OCI-LY3 (cell line): ENCODE results near the gene MED9.

Experiments used
- H2AFZ ChIP-seq: fragments of 200-600, 300-600 bp; shearing (Covaris generic); 2 replicates; pipeline ENCODE4 v1.6.0; 2014; ENCODE audit warnings: antibody characterized with exemption, low read depth, low read length
- H3K27ac ChIP-seq: fragments of 200-600, 300-600 bp; sonication (generic); 2 replicates; pipeline ENCODE4 v1.5.1; 2014; ENCODE audit warnings: mild to moderate bottlenecking, low read length, moderate library complexity, mixed read lengths
- H3K27me3 ChIP-seq: fragments of 200-600, 300-600 bp; sonication (generic); 2 replicates; pipeline ENCODE4 v1.6.1; 2014; ENCODE audit warnings: low read depth, low read length, mixed read lengths
- H3K36me3 ChIP-seq: fragments of 200-600, 300-600 bp; sonication (generic); replicated peaks from 2 replicates; pipeline ENCODE3; 2014; ENCODE audit warnings: low read depth, low read length, mixed read lengths
- H3K4me1 ChIP-seq: fragments of 300-600, 200-600 bp; sonication (generic); 2 replicates; pipeline ENCODE4 v1.6.1; 2014; ENCODE audit warnings: low read length, mixed read lengths
- H3K4me2 ChIP-seq: fragments of 200-600, 300-600 bp; sonication (generic); 2 replicates; pipeline ENCODE4 v1.6.1; 2014; ENCODE audit warnings: low read length, mixed read lengths
- H3K4me3 ChIP-seq: fragments of 300-600, 200-600 bp; sonication (generic); 2 replicates; pipeline ENCODE4 v1.5.1; 2014; ENCODE audit warnings: antibody characterized with exemption, mild to moderate bottlenecking, low read length, moderate library complexity
- H3K79me2 ChIP-seq: fragments of 300-600, 200-600 bp; shearing (Covaris generic); 2 replicates; pipeline ENCODE4 v1.6.1; 2014; ENCODE audit warnings: mild to moderate bottlenecking, low read length, mixed read lengths
- H3K9ac ChIP-seq: fragments of 300-600, 200-600 bp; shearing (Covaris generic); 2 replicates; pipeline ENCODE4 v1.6.0; 2014; ENCODE audit warnings: mild to moderate bottlenecking, low read length, moderate library complexity
- H3K9me3 ChIP-seq: fragments of 200-600, 300-600 bp; shearing (Covaris generic); 2 replicates; pipeline ENCODE4 v1.6.1; 2014; ENCODE audit warnings: low read length, mixed read lengths; ENCODE audit not compliant: insufficient read depth
- H4K20me1 ChIP-seq: fragments of 200-600, 300-600 bp; sonication (generic); 2 replicates; pipeline ENCODE4 v1.6.1; 2016; ENCODE audit warnings: low read length, mixed read lengths; ENCODE audit not compliant: insufficient read depth
- CTCF ChIP-seq: fragments of 200-600, 300-600 bp; sonication (generic); IDR thresholded peaks from 2 replicates; pipeline ENCODE4 v1.5.1; 2014; ENCODE audit warnings: antibody characterized with exemption, low read length, low read depth
- EZH2phosphoT487 ChIP-seq: fragments of 200-600 bp; shearing (Covaris generic); IDR thresholded peaks from 2 replicates; pipeline ENCODE4 v1.6.1; 2018; ENCODE audit warnings: antibody characterized with exemption, mixed run types, low read depth

The MED9 gene

GRCh38 chr17:17497845-17498520, 21.2 kb downstream of the MED9 start:
- H3K4me2 ChIP-seq, result no peak overlapping the region

GRCh38 chr17:17498606-17499301, 22.0 kb downstream of the MED9 start:
- Histone ChIP-seq H3K4me3 (no peak overlapping the region), H3K36me3 (no peaks in the 10 kb centered on the region), H3K79me2 (no peaks in the 10 kb centered on the region), H3K9me3 (no peaks in the 10 kb centered on the region), H4K20me1 (no peaks in the 10 kb centered on the region), H3K27me3 (no peaks in the 10 kb centered on the region), H3K27ac (no peak overlapping the region), H2AFZ (no peak overlapping the region), H3K9ac (no peak overlapping the region), H3K4me1 (no peaks in the 10 kb centered on the region), H3K4me2 (no peak overlapping the region)
- no peak for TF ChIP-seq EZH2phosphoT487
- no peak for TF ChIP-seq CTCF

More at GRCh38 chr17:17497845-17498520, 21.2 kb downstream of the MED9 start:
- no peaks in the 10 kb centered on the region for H3K27me3 ChIP-seq
- H2AFZ ChIP-seq, result no peak overlapping the region
- H3K9ac ChIP-seq, result no peak overlapping the region
- no peaks in the 10 kb centered on the region for H3K4me1 ChIP-seq
- TF ChIP-seq CTCF (no peak), EZH2phosphoT487 (no peak)
- H4K20me1 ChIP-seq, result no peaks in the 10 kb centered on the region
- no peaks in the 10 kb centered on the region for H3K79me2 ChIP-seq
- H3K9me3 ChIP-seq, result no peaks in the 10 kb centered on the region
- H3K4me3 ChIP-seq, result no peak overlapping the region
- H3K27ac ChIP-seq, result no peak overlapping the region
- H3K36me3 ChIP-seq, result no peaks in the 10 kb centered on the region

GRCh38 chr17:17499402-17500145, 22.8 kb downstream of the MED9 start:
- TF ChIP-seq CTCF (no peak), EZH2phosphoT487 (no peak)
- no peak overlapping the region for H3K4me2 ChIP-seq
- no peaks in the 10 kb centered on the region for H3K4me1 ChIP-seq
- no peak overlapping the region for H3K4me3 ChIP-seq
- no peaks in the 10 kb centered on the region for H3K9me3 ChIP-seq
- no peak overlapping the region for H3K9ac ChIP-seq
- no peak overlapping the region for H3K27ac ChIP-seq
- no peak overlapping the region for H2AFZ ChIP-seq
- no peaks in the 10 kb centered on the region for H4K20me1 ChIP-seq
- no peaks in the 10 kb centered on the region for H3K36me3 ChIP-seq
- H3K27me3 ChIP-seq, result no peaks in the 10 kb centered on the region
- no peaks in the 10 kb centered on the region for H3K79me2 ChIP-seq

- no peaks in the 10 kb centered on the region for H3K4me1 ChIP-seq
- no peak overlapping the region for H3K27ac ChIP-seq
- TF ChIP-seq CTCF, result no peak; the same call in 1 of the 2 replicates
- no peak for TF ChIP-seq EZH2phosphoT487
These were observed 24.3 kb downstream of the MED9 start for GRCh38 chr17:17500999-17501605.

More at GRCh38 chr17:17500999-17501605, 24.3 kb downstream of the MED9 start:
- no peak overlapping the region for H3K9ac ChIP-seq
- no peak overlapping the region for H3K4me2 ChIP-seq
- H4K20me1 ChIP-seq, result no peaks in the 10 kb centered on the region
- no peaks in the 10 kb centered on the region for H3K9me3 ChIP-seq
- H2AFZ ChIP-seq, result no peak overlapping the region
- H3K79me2 ChIP-seq, result no peaks in the 10 kb centered on the region
- H3K4me3 ChIP-seq, result no peak overlapping the region
- no peaks in the 10 kb centered on the region for H3K36me3 ChIP-seq
- no peaks in the 10 kb centered on the region for H3K27me3 ChIP-seq
